GM18502 (cell line): ENCODE results near the gene ABL1.
A peak's percentile ranks its signal among the peaks of the same experiment; 100 is the strongest.

Experiments used
- ATAC-seq: cut with Tn5 transposase; IDR thresholded peaks from one replicate; pipeline ENCODE4 v1.9.1; 2021; ENCODE audit warnings: mild to moderate bottlenecking; ENCODE audit not compliant: unreplicated experiment, poor library complexity

ABL1 gene

DNA sequence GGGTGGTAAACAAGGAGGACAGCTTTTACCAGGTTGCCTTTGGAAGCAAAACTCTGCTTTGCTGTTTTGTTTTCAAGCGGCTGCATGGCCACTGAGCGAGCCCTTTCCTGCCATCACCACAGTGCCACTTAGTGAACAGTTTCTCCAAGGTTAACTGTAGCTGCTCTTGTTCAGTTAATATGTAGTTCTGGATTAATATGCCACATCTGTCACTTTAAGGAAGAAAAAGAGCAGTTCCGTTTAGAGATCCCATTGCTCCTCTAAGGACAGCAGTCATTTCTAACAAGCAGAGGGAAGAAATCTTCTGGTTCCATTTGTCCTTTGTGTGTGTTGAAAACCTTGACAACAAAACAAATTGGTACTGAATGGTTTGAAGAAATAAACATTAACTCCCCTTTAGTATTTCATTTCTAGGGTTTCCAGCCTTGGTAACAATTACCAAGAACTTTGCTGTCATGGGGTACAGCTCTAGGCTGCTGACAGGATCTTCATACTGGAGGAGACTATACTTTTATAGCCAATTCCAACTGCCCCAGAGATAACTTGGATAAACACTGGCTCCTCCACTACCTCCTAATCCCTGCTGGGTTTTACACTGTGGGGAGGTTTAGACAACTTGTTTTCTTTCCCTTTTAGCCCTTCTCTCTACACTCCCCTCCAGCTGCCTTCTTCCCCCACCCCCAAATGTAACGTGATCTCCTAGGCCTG is 10.3 kb upstream of the ABL1 start:
- no peak for ATAC-seq

DNA sequence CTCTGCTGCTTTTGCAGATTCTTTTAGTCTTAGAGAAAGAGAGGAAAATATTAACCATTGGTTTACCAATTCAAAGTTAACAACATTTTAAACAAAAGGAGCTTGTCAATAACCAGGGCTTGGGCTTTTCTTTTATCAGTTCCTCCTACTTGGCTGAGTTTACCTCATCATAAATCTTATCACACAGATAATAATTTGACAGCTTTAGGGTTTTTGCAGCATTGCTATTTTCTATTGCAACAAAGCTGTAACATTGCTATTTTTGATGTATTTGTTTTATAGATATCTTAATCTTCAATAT is 9.8 kb upstream of the ABL1 start:
- no peak for ATAC-seq

DNA sequence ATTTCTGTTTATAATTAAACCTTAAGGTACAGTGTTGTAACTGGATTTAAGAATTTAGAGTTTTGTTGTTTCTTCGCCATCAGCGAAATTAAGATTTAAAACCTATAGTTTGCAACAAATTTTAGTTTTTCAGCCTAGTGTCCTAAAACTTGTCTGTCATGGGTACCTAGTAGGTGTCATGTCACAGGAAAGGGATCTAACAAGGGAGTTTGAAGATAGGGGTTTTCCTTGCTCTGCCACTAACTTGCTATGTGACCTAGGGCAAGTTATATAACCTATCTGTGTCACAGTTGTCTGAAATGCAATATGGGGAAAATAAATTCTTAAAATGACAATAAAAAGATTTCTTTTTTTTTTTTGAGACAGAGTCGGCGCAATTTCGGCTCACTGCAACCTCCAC is 9.2 kb upstream of the ABL1 start:
- ATAC-seq, result no peak

DNA sequence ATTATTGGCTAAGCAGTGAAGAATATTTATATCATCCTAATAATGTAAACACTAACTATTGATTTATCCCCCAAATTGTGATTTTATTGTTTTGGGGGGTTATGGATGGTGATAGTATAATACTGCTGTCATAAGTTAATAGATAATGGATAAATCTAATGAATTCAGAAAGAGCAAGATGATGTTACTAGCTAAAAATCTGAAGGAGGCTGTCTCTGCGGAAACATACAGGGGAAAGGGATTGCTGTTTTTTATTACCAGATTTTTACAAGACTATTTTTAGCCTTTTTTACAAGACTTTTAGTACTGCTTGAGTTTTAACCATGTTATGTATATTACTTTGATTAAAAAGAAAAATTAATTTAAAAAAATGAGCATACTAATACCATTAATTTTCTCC is 5.3 kb upstream of the ABL1 start:
- ATAC-seq, result no peak

DNA sequence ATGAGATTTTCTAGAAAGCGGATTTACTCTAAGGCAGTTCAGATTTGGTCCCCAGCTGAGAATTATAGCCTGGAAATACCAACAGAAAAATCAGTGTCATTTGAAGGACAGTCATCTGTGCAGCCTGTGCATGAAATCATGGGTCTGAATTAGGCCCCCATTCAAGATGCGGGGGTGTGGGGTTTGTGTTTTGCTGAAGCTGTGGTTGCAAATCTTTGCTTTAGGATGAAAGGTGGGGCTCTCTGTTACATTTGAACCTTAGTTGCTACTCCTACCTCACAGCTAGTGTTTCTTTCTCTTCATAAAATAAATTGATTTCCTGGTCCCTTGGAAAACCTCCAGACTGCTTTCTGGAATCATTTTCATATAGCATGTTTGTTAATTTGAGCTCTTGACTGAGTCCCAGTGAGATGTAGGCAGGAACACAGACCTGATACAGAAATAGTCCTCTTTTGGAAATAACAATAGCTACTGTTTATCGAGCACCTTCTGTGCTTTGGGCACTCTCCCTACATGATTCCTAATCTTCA is 4.8 kb upstream of the ABL1 start:
- ATAC-seq, result no peak

DNA sequence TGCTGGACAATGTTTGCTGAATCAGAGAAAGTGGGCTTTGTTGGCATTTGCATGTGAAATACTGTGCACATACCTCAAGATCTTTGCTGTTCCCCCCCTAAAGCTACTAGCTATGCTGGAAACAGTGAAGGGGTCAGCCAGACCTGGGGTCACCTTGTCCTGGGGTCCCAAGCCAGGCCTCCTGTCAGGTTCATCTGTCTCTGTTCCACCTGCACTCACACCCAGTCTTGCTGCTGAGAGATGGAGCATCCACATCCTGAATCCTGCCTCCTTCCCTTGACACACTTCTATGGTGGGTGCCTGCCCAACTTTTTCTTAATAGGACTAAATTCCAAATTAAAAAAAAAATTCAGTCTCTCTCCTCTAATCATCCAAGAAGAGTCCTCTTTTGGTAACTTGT is 4.0 kb upstream of the ABL1 start:
- ATAC-seq, result no peak

DNA sequence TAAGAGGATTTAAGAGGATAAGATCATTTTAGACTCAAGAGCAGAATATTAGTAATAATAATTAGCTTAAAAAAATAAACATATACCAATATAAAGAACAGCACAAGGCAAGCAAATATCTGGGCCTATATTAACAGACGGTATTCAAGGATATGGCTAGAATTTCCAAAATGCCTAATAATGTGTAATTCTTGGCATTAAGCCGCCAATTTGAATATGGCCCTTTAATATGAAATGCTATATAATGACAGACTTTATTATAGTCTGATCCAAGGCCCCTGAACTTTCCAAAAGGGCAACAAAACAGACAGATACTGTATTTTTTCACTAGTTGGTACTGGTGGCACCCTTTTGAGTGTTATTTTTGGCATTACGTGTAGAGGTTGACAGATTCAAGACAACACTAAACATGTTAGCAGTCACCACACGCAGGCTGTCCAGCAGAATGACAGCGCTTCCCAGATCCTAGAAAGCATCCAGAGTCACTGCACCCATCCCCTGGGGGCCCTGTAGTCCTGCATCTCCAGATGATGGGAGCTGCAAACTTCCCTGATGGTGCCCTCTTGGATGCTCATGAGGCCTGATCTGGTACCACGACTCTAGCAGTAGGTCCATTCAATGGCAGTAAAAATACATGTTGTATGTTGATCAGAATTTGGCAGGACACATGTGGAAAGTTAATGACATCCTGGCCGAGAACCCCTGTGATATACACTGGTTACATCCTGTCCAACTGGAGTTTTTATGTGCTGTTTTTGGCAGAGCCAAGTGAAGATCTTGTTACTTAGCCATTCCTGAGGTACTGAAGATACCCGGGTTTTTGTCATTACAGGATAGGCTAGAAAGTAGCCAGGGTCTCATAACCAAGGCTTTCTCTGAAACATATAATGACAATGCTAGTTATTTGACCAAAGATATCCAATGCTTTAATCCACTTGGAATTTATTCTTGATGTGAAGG is 1.7 kb upstream of the ABL1 start:
- ATAC-seq, result no peak

DNA sequence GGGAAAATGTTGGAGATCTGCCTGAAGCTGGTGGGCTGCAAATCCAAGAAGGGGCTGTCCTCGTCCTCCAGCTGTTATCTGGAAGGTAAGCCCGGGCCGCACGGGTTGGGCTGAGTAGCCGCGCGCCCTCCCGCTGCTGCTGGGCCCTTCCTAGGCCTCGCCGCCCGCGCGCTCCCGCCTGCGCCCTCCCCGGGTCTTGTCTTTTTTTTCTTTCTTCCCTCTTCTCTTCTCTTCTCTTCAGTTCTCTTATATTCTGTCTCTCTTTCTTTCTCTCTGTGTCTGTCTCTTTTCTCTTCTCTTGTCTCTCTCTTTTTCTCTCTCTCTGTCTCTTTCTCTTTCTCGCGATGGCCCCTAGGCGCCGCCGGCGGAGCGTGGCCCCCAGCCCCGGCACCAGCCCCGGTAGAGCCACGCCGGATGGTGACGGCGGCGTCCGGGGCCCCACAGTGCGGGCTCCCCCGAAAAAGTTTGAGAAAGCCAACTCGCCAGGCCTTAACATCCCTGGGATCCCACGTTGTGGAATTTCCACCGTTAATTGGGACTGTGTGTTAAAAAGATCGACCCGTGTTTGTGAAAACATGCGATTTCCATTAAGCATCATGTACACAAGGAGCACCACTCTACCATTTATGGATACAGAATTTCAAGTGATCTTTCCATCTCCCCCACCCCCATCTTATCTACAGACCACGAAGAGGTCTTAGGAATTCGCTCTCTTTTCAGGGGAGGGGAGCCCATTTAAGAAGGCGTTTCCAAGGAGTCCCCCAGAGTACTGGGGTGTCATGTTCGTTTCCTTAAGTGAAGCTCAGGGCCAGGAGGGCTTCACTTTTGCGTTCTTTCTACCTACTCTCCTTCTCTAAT is 616 bp downstream of the ABL1 start:
- ATAC-seq, result peak; percentile 36

DNA sequence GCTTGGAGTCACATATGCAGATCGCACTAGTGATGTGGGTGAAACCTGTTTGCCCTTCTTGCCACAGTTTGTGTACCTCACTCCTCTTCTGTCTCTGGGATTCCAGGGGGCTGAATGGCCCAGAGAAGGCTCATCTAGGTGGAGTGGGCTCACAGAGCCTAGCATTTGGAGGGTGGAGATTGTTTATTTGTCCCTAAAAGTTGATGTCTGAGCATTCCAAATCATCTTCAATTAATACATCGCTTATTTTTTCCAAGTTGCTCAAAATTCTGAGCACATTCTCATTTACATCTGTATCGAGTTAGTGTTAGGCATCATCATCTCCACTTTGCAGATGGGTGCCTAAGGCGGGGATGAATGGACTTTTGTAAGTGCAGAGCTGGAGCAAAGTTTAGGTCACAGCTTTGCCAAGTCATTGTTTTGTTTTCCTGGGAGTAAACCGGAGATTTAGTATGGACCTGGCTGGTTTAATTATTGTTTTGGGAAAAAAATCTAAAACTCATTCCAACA is 2.0 kb downstream of the ABL1 start:
- ATAC-seq, result no peak

DNA sequence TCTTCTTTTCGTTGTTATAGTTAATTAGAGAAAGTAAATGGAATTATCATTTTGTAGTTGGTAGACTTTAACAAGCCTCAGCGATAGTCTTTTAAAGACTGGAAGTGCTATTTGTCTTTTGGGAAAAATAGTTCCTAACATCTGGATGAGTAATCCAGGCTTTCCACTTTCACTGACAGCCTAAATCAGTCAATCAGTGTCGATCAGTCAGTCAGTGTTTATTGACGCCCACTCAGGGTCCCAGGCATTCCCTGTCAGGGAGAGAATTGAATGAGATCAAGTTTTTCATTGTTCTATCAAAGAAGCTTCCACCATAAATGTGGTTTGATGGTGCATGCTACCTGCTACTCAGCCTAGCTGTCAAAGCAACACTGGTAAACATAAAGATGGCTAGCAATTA is 2.6 kb downstream of the ABL1 start:
- ATAC-seq, result no peak

DNA sequence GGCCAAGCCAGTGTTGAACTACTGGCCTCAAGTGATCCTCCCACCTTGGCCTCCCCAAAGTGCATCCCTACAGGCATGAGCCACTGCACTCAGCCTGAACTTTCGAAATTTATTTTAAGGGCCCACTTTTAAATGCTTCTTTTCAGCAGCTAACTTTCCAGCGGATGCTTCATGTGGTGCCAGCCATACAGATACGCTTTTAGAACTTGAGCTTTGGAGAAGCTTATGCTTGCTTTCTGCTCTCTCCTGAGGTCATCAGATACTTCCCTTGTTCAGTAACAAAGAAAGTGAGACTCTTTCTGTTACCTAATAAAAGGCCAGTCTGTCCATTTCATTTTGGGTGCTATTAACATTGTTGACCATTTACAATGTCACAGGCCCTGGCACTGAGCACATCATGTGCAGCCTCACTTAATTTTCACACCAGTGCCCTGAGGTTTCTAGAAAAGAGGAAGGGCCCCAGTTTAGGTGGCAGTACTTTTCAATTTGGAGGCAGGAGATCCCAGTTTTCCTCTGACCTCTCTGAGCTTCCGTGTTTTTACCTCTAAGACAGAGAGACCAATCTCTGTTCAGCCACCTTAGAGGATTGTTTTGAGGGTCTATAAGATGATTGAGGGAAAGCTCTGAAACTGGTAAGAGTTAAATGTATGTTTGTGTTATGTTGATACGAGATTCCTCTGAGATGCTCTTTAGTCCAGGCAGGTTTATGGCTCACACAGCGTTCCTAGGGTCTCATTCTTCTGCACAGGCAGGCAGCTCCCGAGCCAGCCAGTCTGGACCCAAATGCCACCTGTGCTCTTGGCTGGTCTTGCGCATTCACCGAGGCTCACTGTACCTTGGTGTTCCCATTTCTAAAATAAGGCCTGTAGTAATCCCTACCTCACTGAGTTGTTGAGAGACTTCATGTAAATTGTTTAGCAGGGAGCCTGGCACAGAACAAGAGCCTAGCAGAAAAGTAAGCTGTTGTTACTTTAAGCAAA is 4.4 kb downstream of the ABL1 start:
- no peak for ATAC-seq

DNA sequence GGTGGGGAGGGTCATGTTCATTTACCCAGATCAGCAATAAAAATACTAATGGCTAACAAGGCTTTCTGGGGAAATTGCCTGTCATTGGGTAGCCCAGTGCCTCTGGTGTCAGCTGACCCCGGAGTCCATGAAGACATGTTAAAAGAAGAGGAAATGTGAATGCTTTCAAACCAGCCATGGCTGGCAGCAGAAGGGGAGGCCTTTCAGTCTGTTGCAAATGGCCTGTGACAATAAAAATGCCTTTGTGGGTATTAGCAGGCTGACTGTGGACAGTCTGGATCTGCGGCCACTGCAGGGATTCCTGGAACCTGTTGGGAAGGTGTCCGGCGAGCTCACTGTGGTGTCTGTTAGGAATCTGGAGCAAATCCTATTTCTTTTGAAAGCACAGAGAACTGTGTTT is 7.5 kb downstream of the ABL1 start:
- no peak for ATAC-seq

DNA sequence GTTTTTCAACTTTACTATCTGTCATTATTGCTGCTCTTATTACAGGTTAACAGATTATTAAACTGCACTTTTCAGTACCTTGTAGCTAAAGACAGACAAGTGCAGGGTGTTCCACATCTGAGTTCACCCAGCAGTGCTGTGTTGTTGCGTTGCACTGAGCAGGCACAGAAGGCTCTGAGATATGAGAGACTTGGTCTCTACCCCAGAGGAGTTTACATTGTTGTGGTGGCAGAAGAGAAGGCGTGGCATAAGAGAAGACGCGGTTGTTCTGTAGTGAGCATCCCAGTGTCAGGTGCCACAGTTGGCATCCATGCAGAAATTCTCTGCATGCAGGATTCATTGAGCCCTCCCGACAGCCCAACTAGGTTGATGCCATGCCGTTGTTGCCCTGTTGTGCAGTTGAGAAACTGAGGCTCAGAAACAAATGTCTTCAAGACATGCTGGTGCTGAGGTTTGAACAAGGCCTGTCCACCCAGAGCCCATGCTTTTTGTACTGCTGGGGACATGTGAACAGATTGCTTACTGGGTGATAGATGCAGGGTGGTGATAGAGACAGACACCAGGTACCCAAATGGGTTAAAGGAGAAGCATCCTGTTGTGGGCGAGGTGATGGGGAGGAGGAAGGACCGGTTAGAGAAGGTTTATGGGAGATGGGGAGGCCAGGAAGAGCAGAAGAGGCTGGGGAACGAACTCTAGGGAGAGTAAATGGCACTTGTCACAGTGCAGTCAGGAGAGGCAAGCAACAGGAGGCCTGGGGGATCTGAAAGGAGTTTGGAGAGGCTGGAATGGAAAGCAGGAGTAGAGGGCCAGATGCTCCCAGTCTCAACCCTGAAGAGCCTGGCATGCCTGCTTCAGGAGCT is 8.2 kb downstream of the ABL1 start:
- no peak for ATAC-seq

DNA sequence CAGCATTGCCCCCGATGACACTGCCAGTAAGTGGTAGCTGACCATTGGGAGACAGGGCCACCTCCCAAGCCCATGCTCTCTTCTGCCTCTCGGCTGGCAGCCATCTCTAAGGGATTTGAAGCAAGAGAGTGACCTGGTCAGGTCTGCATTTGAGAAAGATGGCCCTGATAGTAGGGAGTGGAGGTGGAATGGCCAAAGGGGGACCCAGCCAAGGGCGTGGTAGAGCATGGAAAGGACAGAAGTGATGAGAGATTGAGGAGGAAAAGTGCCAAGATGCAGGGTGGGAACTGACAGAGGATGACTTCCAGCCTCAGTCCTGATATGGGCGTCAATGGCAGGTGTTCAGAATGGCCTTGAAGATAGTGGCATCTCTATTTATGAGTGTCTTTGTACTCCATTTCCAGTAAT is 9.0 kb downstream of the ABL1 start:
- no peak for ATAC-seq

DNA sequence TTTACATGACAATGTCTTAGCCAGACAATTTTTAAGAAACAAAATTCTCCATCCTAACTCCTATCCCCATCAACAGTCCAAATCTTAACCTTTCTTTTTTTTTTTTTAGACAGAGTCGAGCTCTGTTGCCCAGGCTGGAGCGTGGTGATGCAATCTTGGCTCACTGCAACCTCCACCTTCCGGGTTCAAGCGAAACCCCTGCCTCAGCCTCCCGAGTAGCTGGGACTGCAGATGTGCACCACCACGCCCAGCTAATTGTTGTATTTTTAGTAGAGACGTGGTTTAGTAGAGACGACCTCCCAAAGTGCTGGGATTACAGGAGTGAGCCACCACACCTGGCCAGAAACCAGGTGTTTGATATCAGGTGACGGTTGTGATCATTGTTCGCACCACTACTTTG is 10.2 kb downstream of the ABL1 start:
- no peak for ATAC-seq

DNA sequence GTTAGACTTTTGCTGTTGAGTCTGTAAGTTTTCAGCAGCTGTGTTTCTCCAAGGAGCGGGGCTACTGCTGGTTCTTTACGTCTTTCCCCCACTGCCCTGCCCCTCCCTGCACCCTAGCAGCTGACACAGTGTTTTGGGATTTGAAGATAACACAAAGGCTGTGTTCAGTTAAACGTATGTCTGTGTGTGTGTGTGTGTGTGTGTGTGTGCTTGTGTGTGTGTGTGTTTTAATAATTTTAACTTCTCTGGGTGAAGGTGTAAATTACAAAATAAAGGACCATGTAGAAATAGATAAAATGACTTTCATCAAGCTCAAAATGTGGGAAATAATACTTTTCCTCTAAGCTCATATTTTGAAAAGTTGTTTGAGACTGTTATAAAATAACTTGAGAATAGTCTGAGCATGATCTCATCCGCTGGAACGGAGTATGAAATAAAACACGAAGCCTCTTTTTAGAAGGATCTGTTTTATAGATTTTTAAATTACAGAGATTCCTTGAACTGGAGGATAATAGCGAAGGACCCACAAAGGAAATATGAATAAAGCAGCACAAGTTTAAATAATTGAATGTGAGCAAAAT is 10.9 kb downstream of the ABL1 start:
- ATAC-seq, result no peak

DNA sequence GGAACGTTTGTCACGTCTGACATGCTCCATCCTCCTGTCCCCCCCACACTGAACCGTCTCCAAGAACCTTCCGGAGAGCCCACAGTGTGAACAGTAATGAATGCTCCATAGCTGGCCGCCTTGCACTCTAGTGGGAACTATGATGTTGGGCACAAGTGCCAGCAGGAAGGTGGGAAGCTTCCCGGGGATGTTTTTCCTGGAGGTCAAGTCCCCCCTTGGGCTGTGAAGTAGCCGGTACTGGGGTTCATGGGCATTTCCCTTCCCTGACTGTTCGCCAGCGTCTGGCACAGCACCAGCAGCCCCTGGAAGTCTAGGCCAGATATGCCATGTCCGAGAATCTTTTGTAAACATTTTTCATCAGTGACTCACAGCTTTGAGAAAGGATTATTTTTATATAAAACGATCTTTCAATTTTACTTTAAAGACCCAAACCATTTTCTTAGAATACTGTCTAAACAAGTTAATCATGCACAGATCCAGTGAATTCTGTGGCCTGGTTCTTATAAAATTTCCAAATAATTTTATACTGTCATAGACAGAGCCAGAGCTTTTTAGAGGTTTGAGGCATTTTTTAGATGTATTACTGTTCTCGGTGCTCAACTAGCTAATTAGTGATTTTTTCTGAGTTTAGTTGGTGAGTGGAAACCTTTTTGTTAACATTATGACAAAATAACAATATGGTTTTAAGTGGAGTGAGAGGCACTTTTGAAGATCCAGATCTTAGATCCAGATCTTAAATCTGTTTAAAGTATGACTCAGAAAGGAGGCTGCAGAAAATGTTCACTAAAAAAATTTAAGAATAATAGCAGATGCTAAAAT is 11.6 kb downstream of the ABL1 start:
- no peak for ATAC-seq
